ENCODE measurements around the gene CDKN2C.

- TF ChIP-seq CTCF (IDR thresholded peaks at IDR 0.05; ENCODE audit: poor library complexity, severe bottlenecking): no peak
- TF ChIP-seq EZH2 (IDR thresholded peaks at IDR 0.05; ENCODE audit: borderline replicate concordance, insufficient read depth, low read length, poor library complexity, severe bottlenecking): no peak
These were observed 13.3 kb downstream of the CDKN2C start for GRCh38 chr1:50983219-50983802.
